Lower leg skin (tissue), 3 donors: Measurements from ENCODE around the gene SCRG1.

ENCODE experiments used
- CTCF ChIP-seq, 3 donors: fragments of 450-650 bp; IDR thresholded peaks; one replicate each; pipeline ENCODE4 v1.5.1; 2016; ENCODE audit warnings: antibody characterized with exemption in 3 of 3, mild to moderate bottlenecking in 3 of 3, moderate library complexity in 2 of 3
- POLR2A ChIP-seq, 2 donors: fragments of 450-650 bp; IDR thresholded peaks; one replicate each; pipeline ENCODE4 v1.6.1; 2016 to 2017; ENCODE audit warnings: antibody characterized with exemption in 2 of 2, mild to moderate bottlenecking in 1 of 2, moderate library complexity in 1 of 2

GRCh38 chr4:173398220-173398619, 696 bp downstream of the SCRG1 start:
- TF ChIP-seq CTCF (IDR thresholded peaks at IDR 0.05) (no peak), POLR2A (IDR thresholded peaks at IDR 0.05) (no peak)
